OCI-LY1 (cell line): Measurements from ENCODE around the gene DDX19B.
"Not testable (repeated sequence)": the region's sequence is repeated elsewhere in the genome, so short reads cannot be mapped to it uniquely, and the experiment has no call there.

Experiments used
- H2AFZ ChIP-seq: fragments of 200-600 bp; sonication (generic), shearing (Covaris generic); 2 replicates; pipeline ENCODE4 v1.6.0; 2014; ENCODE audit warnings: antibody characterized with exemption, mild to moderate bottlenecking, low read length
- H3F3A ChIP-seq: fragments of 200-600 bp; sonication (generic), shearing (Covaris generic); 2 replicates; pipeline ENCODE4 v1.6.0; 2014; ENCODE audit warnings: mild to moderate bottlenecking, antibody characterized with exemption, low read length, moderate library complexity; ENCODE audit not compliant: insufficient read depth
- H3K27ac ChIP-seq: fragments of 200-600 bp; sonication (generic); 2 replicates; pipeline ENCODE4 v1.5.1; 2014; ENCODE audit warnings: low read length, mixed run types, mild to moderate bottlenecking, low read depth; ENCODE audit not compliant: poor library complexity, severe bottlenecking
- H3K27me3 ChIP-seq: fragments of 200-600 bp; sonication (generic); 2 replicates; pipeline ENCODE4 v1.6.0; 2014; ENCODE audit warnings: antibody characterized with exemption, mild to moderate bottlenecking, low read length, moderate library complexity; ENCODE audit not compliant: insufficient read depth
- H3K36me3 ChIP-seq: fragments of 200-600 bp; sonication (generic); 2 replicates; pipeline ENCODE4 v1.6.1; 2014; ENCODE audit warnings: mild to moderate bottlenecking, antibody characterized with exemption, low read length, moderate library complexity, mixed read lengths; ENCODE audit not compliant: insufficient read depth
- H3K4me1 ChIP-seq: fragments of 200-600 bp; sonication (generic); 2 replicates; pipeline ENCODE4 v1.5.1; 2014; ENCODE audit warnings: mild to moderate bottlenecking, low read length, moderate library complexity; ENCODE audit not compliant: insufficient read depth, severe bottlenecking
- H3K4me2 ChIP-seq: fragments of 200-600 bp; sonication (generic), shearing (Covaris generic); 2 replicates; pipeline ENCODE4 v1.6.1; 2014; ENCODE audit warnings: low read length
- H3K4me3 ChIP-seq: fragments of 200-600 bp; sonication (generic); 2 replicates; pipeline ENCODE4 v1.5.1; 2014; ENCODE audit warnings: low read length, low read depth, mild to moderate bottlenecking, mixed read lengths; ENCODE audit not compliant: poor library complexity, severe bottlenecking
- H3K79me2 ChIP-seq: fragments of 200-600 bp; shearing (Covaris generic); 2 replicates; pipeline ENCODE4 v1.6.1; 2016; ENCODE audit warnings: mixed run types, low read length, mixed read lengths; ENCODE audit not compliant: insufficient read depth
- H3K9ac ChIP-seq: fragments of 200-600 bp; sonication (generic), shearing (Covaris generic); 2 replicates; pipeline ENCODE4 v1.6.1; 2014; ENCODE audit warnings: mild to moderate bottlenecking, low read length, mixed read lengths
- H3K9me2 ChIP-seq: fragments of 200-600 bp; sonication (generic), shearing (Covaris generic); 2 replicates; pipeline ENCODE4 v1.6.1; 2014; ENCODE audit warnings: low read depth, mild to moderate bottlenecking, low read length, mixed read lengths
- H3K9me3 ChIP-seq: fragments of 200-600 bp; shearing (Covaris generic); 2 replicates; pipeline ENCODE4 v1.6.1; 2014; ENCODE audit warnings: low read length, mixed read lengths
- H4K20me1 ChIP-seq: fragments of 200-600 bp; sonication (generic), shearing (Covaris generic); 2 replicates; pipeline ENCODE4 v1.6.0; 2016; ENCODE audit warnings: mild to moderate bottlenecking, low read length; ENCODE audit not compliant: insufficient read depth
- EZH2 ChIP-seq: fragments of 200-600 bp; sonication (generic), shearing (Covaris generic); IDR thresholded peaks from 2 replicates; pipeline ENCODE4 v1.8.0; 2017; ENCODE audit warnings: borderline replicate concordance, mixed run types, mild to moderate bottlenecking, antibody characterized with exemption, low read length, moderate library complexity, mixed read lengths
- TF ChIP-seq, protein P1 (sequence below): fragments of 200-600 bp; sonication (generic), shearing (Covaris generic); IDR thresholded peaks from 2 replicates; pipeline ENCODE4 v1.5.1; 2017; ENCODE audit warnings: mild to moderate bottlenecking, antibody characterized with exemption, low read length, moderate library complexity, mixed read lengths

The DDX19B gene

DNA sequence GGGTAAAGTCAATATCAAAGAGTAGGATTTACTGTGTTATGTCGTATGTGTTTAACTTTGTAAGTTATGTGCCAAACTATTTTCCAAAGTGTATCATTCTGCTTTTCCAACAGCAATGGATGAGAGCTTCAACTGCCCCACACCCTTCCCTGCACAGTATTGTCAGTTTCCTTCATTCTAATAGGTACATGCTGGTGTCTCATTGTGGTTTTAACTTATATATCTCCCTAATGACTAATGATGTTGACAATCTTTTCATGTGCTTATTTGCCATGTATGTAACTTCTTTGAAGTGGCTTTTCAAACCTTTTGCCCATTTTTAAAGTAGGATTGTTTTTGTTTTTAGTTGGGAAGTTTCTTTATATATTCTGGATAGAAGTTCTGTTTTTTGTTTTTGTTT is 3.8 kb downstream of the DDX19B start:
- Histone ChIP-seq H3K36me3 (peaks cover 36% of the 10 kb centered on the region), H3K27ac (no peak overlapping the region), H3K4me1 (peaks cover 14% of the 10 kb centered on the region), H3K79me2 (peaks cover 51% of the 10 kb centered on the region), H3F3A (no peaks in the 10 kb centered on the region), H4K20me1 (no peaks in the 10 kb centered on the region), H3K9me3 (peaks cover 10% of the 10 kb centered on the region), H3K9me2 (no peaks in the 10 kb centered on the region), H3K27me3 (no peaks in the 10 kb centered on the region), H2AFZ (no peak overlapping the region), H3K9ac (no peak overlapping the region), H3K4me3 (no peak overlapping the region), H3K4me2 (no peak overlapping the region)
- TF ChIP-seq, protein P1, sequence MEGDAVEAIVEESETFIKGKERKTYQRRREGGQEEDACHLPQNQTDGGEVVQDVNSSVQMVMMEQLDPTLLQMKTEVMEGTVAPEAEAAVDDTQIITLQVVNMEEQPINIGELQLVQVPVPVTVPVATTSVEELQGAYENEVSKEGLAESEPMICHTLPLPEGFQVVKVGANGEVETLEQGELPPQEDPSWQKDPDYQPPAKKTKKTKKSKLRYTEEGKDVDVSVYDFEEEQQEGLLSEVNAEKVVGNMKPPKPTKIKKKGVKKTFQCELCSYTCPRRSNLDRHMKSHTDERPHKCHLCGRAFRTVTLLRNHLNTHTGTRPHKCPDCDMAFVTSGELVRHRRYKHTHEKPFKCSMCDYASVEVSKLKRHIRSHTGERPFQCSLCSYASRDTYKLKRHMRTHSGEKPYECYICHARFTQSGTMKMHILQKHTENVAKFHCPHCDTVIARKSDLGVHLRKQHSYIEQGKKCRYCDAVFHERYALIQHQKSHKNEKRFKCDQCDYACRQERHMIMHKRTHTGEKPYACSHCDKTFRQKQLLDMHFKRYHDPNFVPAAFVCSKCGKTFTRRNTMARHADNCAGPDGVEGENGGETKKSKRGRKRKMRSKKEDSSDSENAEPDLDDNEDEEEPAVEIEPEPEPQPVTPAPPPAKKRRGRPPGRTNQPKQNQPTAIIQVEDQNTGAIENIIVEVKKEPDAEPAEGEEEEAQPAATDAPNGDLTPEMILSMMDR, result no peak
- TF ChIP-seq EZH2, result no peak

DNA sequence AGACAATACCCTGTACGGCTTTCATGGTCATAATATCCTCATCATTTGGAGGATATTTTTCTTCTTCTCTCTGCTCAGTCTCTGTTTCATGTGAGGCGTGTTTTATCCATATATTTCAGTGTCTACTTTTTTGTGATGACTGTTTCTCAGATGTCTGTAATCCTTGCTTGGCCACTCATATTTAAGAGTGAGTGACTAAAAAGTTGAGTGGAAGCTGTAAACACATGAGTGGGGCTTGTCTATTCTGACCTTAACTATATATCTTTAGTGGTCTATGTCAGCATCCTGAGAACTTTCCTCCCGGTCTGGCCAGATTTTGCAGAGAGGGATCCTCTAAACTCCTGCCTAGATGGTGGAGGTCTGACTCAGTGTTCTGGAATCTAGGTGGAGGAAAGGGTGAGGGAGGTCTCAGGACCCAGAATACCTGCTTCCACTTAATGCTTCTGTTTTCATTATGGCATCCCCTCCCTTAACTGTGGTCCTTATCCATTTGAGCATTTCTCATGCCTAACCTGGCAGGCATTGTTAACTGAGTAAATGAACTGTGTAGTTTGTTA is 6.0 kb downstream of the DDX19B start:
- Histone ChIP-seq H3K9me3 (peaks cover 10% of the 10 kb centered on the region), H3K4me1 (peaks cover 2% of the 10 kb centered on the region), H3K79me2 (peaks cover 45% of the 10 kb centered on the region), H4K20me1 (no peaks in the 10 kb centered on the region), H2AFZ (no peak overlapping the region), H3K27me3 (no peaks in the 10 kb centered on the region), H3K36me3 (peaks cover 36% of the 10 kb centered on the region), H3F3A (no peaks in the 10 kb centered on the region), H3K4me3 (no peak overlapping the region), H3K9me2 (no peaks in the 10 kb centered on the region), H3K4me2 (no peak overlapping the region), H3K27ac (no peak overlapping the region), H3K9ac (no peak overlapping the region)
- TF ChIP-seq EZH2, result no peak
- TF ChIP-seq, protein P1, result no peak

DNA sequence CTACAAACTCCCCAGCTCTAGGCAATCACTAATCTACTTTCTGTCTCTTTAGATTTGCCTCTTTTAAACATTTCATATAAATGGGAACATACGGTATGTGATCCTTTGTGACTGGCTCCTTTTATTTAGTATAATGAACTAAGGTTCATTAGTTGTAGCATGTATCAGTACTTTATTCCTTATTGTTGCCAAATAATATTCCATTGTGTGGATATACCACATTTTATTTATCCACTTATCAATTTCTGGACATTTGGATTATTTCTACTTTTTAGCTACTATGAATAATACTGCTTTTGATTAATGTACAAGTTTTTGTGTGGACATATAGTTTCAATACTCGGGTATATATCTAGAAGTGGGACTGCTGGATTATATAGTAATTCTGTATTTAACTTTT is 7.9 kb downstream of the DDX19B start:
- H3K9me2 ChIP-seq, result no peaks in the 10 kb centered on the region
- no peaks in the 10 kb centered on the region for H3K27me3 ChIP-seq
- peaks cover 30% of the 10 kb centered on the region for H3K79me2 ChIP-seq
- no peaks in the 10 kb centered on the region for H4K20me1 ChIP-seq
- TF ChIP-seq, protein P1, result no peak
- no peak for TF ChIP-seq EZH2
- H3K4me3 ChIP-seq, result no peak overlapping the region
- H3K27ac ChIP-seq, result no peak overlapping the region
- H3K4me2 ChIP-seq, result no peak overlapping the region
- H3K9ac ChIP-seq, result no peak overlapping the region
- H2AFZ ChIP-seq, result no peak overlapping the region
- no peaks in the 10 kb centered on the region for H3K9me3 ChIP-seq
- H3K4me1 ChIP-seq, result no peaks in the 10 kb centered on the region
- H3F3A ChIP-seq, result no peaks in the 10 kb centered on the region
- H3K36me3 ChIP-seq, result peaks cover 17% of the 10 kb centered on the region

DNA sequence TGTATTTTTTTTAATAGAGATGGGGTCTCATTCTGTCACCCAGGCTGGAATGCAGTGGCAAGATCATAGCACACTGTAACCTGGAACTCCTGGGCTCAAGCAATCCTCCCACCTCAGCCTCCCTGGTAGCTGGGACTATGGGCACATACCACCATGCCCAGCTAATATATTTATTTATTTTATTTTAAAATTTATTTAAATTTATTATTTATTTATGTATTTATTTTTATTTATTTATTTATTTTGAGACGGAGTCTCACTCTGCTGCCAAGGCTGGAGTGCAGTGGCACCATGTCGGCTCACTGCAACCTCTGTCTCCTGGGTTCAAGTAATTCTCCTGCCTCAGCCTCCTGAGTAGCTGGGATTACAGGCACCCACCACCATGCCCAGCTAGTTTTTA is 8.7 kb downstream of the DDX19B start:
- not testable (repeated sequence) for H3K27ac ChIP-seq, H3K9ac ChIP-seq, H3K36me3 ChIP-seq, H3K27me3 ChIP-seq, H3F3A ChIP-seq, H3K9me3 ChIP-seq, H4K20me1 ChIP-seq, H2AFZ ChIP-seq, H3K4me1 ChIP-seq, H3K4me2 ChIP-seq, H3K9me2 ChIP-seq, H3K4me3 ChIP-seq
- H3K79me2 ChIP-seq, result peaks cover 22% of the 10 kb centered on the region
